GM10266 (cell line): ENCODE results near the gene CAMLG.

Experiments used
- DNase-seq: peaks from one replicate; pipeline ENCODE4 v3.0.0; 2012; ENCODE audit errors: extremely low spot score
- TF ChIP-seq, protein P1 (sequence below): IDR thresholded peaks from 2 replicates; pipeline ENCODE4 v1.5.1; 2012; ENCODE audit warnings: mild to moderate bottlenecking, low read depth; ENCODE audit not compliant: control insufficient read depth, insufficient read depth; ENCODE audit errors: missing control alignments

Gene CAMLG

DNA sequence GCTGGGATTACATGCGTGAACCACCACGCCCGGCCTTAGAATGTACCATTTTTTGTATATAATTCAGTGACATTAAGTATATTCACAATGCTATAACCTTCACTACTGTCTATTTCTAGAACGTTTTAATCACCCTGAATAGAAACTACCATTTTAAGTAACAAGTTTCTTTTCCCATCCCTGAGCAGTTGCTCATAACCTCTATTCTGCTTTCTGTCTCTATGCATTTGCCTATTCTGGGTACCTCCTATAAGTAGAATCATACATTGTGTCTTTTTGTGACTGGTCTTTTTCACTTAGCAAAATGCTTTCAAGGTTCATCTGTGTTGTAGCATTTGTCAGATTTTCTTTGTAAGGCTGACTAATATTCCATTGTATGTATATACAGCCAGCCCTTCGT is 60.1 kb downstream of the CAMLG start:
- TF ChIP-seq, protein P1, sequence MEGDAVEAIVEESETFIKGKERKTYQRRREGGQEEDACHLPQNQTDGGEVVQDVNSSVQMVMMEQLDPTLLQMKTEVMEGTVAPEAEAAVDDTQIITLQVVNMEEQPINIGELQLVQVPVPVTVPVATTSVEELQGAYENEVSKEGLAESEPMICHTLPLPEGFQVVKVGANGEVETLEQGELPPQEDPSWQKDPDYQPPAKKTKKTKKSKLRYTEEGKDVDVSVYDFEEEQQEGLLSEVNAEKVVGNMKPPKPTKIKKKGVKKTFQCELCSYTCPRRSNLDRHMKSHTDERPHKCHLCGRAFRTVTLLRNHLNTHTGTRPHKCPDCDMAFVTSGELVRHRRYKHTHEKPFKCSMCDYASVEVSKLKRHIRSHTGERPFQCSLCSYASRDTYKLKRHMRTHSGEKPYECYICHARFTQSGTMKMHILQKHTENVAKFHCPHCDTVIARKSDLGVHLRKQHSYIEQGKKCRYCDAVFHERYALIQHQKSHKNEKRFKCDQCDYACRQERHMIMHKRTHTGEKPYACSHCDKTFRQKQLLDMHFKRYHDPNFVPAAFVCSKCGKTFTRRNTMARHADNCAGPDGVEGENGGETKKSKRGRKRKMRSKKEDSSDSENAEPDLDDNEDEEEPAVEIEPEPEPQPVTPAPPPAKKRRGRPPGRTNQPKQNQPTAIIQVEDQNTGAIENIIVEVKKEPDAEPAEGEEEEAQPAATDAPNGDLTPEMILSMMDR, result no peak
- DNase-seq, result peak; percentile 8
